AG10803 (cell line): Measurements from ENCODE around the gene SLC17A2.
A peak's percentile ranks its signal among the peaks of the same experiment; 100 is the strongest.

Experiments used
- DNase-seq: peaks from one replicate; pipeline ENCODE4 v3.0.0; 2010; ENCODE audit warnings: low read depth
- H3K4me3 ChIP-seq: 2 replicates; pipeline ENCODE4 v1.5.1; 2011; ENCODE audit warnings: mild to moderate bottlenecking, low read length, control low read depth
- TF ChIP-seq, protein P1 (sequence below): conservative IDR thresholded peaks from 2 replicates; pipeline ENCODE4 v1.5.1; 2011; ENCODE audit warnings: mild to moderate bottlenecking, low read length, control low read depth, inconsistent platforms

SLC17A2 gene

DNA sequence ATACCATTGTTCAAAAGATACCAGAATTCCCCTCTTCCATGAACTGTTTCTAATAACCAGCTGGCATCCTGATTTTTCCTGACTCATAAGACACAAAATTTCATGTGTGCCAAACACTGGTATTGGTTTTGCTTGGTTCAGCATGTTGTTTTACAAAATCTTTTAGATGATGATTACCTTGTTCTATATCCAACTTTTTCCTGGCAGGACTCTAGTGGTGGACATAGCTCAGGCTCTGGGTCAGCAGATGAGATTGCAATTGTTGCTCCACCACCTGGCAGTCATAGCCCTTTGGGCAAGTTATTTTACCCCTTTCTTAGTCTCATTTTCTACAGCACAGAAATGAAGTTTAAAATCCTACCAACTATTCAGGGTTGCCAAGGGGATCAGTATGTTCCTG is 38.3 kb upstream of the SLC17A2 start:
- peak; percentile 79 for DNase-seq
- TF ChIP-seq, protein P1, sequence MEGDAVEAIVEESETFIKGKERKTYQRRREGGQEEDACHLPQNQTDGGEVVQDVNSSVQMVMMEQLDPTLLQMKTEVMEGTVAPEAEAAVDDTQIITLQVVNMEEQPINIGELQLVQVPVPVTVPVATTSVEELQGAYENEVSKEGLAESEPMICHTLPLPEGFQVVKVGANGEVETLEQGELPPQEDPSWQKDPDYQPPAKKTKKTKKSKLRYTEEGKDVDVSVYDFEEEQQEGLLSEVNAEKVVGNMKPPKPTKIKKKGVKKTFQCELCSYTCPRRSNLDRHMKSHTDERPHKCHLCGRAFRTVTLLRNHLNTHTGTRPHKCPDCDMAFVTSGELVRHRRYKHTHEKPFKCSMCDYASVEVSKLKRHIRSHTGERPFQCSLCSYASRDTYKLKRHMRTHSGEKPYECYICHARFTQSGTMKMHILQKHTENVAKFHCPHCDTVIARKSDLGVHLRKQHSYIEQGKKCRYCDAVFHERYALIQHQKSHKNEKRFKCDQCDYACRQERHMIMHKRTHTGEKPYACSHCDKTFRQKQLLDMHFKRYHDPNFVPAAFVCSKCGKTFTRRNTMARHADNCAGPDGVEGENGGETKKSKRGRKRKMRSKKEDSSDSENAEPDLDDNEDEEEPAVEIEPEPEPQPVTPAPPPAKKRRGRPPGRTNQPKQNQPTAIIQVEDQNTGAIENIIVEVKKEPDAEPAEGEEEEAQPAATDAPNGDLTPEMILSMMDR = no peak
- no peak overlapping the region for H3K4me3 ChIP-seq

DNA sequence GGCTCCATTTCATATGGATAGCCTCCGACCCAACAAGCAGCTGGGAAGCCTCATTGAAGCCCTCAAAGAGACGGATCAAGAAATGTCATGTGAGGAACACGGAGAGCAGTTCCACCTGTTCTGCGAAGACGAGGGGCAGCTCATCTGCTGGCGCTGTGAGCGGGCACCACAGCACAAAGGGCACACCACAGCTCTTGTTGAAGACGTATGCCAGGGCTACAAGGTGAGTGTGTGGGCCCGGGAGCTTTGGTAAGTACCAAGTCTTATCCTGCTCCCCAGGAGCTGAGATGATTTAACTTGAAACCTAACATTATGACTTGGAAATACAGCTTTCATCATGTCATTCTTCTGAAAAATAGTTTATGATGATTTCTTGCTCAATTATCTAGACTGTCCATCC is 36.2 kb upstream of the SLC17A2 start:
- TF ChIP-seq, protein P1 = no peak
- H3K4me3 ChIP-seq = no peak overlapping the region
- DNase-seq = no peak

DNA sequence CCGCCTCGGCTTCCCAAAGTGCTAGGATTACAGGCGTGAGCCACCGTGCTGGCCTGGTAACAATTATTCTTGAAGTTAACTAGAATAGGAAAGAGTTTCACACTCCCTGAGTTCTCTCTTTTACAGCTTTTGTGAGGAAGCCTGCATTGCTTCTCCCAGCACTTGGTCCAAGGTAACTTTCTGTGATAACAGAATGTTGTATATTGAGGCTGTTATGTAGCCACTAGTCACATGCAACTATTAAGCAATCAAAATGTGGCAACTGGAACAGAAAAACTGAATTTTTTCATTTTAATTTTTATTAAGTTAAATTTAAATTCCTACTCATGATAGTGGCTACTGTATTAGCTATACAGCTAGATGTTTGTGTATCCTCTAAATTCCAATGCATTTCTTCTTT is 34.6 kb upstream of the SLC17A2 start:
- TF ChIP-seq, protein P1 = no peak

DNA sequence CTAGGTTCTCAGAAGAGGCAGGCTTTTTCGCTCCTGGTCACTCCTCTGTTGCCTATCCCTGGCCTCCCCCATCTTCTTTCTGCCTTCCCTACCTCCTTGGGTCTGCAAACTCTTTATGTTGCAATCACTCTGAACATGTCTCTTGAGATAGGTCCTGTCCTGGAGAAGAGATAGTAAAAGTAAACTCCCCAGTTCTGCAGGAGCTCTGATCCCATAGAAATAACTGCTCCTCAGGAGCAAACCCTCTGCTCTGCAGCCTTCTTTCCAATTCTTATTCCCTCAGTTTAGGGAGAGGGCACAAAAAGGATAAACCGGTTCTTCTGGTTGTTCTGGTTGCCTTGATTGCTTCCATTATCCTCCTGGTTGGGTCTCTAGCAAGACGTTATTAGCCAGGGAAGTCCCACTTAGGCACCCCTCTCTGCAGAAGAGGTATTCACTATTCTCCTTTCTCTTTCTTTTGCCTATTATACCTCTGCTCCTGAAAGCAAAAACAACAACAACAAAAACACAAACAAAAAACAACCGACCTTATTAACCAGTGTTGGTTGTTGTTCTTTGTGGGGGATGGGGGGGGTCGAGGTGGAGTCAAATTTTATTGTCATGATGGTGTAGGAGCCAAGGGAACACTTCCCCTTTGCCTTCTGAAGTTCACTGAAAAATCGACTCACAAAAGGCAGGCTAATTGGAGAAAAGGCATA is 33.1 kb upstream of the SLC17A2 start:
- TF ChIP-seq, protein P1 = no peak
- peak overlapping the region; percentile 83 for H3K4me3 ChIP-seq
- DNase-seq = peak; percentile 20

More for the DNA sequence above, 34.6 kb upstream of the SLC17A2 start:
- no peak overlapping the region for H3K4me3 ChIP-seq
- DNase-seq = no peak

DNA sequence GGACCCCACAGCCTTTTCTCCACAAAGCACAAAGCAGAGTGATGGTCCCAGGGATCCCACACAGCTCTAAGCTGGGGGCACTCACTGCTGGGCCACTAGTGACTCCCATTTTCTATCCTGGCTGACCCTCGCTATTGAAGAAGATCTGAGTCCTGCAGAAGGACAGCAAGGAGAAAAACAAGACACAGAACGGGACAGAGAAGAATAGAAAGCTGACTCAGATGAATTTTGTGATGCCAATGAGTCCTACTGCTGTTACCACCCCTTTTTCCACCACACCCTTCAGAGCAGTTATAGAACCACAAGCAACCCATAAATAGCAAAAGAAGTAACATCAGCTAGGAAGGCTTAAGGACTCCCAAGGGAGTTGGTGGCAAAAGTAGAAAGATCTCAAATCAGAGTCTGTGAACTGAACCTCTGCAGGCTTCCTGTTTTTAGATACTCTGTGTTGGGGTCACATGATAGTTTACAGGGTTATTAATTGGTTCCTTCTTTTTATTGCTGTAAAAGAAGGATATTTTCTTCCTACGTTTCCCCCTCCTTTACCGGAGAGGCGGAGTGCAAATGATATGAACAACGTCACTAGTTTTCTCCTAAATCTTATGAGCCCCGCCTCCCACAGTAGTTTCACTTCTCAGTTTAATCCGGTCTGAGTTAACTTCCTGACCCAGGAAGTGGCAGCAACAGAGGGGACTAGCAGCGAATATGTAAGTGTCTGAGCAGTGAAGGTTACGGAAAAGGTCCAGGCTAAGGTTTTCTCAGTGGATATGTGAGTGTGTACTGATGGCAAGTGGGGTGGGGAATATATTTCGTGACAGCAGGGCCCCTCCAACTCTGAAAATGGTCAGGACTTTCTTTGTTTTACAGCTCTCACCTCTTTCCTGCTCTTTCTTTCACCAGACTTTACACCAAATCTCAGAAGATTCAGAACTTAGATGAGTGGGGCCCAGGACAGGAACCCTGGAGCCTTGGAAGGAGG is 31.9 kb upstream of the SLC17A2 start, which contains the start of gene TRIM38:
Gene TRIM38 (plus strand): TSS at position 654 of the 979 bp plus-strand sequence. CDS start 3,721 bp downstream, outside the sequence.
- peak; percentile 92 for DNase-seq
- H3K4me3 ChIP-seq = peak within 1 kb of the TSS; percentile 83
- TF ChIP-seq, protein P1 = no peak

DNA sequence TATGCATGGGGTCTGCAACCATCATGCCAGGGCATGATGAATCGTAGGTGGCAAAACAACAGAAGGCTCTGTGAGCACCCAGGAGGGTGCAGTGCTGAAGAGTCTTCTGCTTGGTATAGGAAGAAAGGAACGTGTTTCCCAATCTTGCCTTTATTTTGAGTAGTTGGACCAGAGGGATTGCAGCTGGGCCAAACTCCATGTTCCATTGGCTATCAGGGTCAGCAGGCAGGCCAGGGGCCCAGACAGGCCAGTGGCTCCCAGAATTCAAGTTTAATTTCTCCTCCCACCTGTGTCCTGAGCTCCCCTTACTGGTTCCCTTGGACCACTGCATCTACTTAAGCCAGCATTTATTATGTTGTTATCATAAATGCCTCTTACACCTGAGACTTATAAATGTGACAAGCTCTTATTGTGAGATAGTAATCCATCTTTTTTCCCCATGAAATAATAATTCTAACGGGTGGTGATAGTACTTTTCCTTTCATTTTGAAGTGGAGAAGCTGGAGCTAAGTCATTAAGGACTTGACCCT is 31.2 kb upstream of the SLC17A2 start:
- TF ChIP-seq, protein P1 = no peak
- peak overlapping the region; percentile 83 for H3K4me3 ChIP-seq
- DNase-seq = no peak
